Suprapubic skin (tissue), 4 donors: Measurements from ENCODE around the gene PRPF38B.

Experiments
- EP300 ChIP-seq: sonication (generic); formaldehyde crosslinking; IDR thresholded peaks from one replicate; pipeline ENCODE4 v1.6.1; 2017; ENCODE audit warnings: antibody characterized with exemption
- POLR2A ChIP-seq, 2 donors: fragments of 450-650 bp; IDR thresholded peaks; one replicate each; pipeline ENCODE4 v1.6.1; 2017; ENCODE audit warnings: antibody characterized with exemption in 2 of 2, mild to moderate bottlenecking in 2 of 2, moderate library complexity in 2 of 2
- POLR2AphosphoS5 ChIP-seq, 3 donors: sonication (generic); formaldehyde crosslinking; IDR thresholded peaks; one replicate each; pipeline ENCODE4 v1.6.1; 2017; ENCODE audit warnings: antibody characterized with exemption in 3 of 3
- TF ChIP-seq, protein P1 (sequence below), 2 donors: fragments of 200-600 bp in 1 of 2; fragments of 450-650 bp in 1 of 2; sonication (generic) in 1 of 2; IDR thresholded peaks; one replicate each; pipeline ENCODE4 v1.5.1; 2016 to 2019; ENCODE audit warnings: antibody characterized with exemption in 2 of 2, mild to moderate bottlenecking in 1 of 2, moderate library complexity in 1 of 2

DNA sequence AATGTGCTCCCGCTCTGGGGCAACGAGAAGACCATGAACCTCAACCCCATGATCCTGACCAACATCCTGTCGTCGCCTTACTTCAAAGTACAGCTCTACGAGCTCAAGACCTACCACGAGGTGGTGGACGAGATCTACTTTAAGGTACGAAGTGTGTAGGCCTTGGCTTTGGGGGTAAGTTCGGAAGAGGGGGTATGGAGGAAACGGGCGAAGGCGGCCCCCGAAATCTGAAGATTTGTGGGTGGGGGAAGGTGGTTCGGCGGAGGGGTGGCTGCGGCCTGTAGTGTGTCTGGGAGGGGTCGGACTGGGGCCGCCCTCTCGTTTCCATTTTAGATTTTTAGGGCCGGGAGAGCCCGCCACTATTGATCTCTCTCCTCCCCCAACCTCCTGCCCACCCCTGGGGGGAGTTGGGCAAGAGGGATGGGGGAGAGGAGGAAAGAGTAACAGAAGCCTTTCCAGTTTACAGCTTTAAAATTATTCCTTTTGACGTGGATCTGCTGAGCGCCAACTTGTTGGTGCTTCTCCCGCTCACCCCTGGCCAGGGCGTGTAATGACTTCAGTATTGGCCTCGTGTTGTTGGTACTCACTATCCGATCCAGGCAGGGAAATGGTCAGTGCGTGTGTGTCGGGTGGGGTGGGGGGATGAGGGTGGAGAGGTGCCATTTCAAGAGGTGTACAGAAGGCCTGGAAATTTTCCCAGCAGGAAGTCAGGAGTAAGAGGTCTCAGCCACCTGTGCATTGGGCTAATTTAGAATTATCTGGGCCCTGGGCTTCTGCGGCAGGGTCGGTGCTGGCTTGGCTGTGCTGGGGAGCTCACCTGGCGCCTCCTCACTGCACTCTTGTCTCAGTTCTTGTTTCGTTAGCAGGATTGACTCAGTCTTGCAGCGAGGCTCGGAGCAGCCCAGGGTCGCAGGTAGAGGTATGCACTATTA, 880 bp downstream of the PRPF38B start:
- TF ChIP-seq, protein P1, sequence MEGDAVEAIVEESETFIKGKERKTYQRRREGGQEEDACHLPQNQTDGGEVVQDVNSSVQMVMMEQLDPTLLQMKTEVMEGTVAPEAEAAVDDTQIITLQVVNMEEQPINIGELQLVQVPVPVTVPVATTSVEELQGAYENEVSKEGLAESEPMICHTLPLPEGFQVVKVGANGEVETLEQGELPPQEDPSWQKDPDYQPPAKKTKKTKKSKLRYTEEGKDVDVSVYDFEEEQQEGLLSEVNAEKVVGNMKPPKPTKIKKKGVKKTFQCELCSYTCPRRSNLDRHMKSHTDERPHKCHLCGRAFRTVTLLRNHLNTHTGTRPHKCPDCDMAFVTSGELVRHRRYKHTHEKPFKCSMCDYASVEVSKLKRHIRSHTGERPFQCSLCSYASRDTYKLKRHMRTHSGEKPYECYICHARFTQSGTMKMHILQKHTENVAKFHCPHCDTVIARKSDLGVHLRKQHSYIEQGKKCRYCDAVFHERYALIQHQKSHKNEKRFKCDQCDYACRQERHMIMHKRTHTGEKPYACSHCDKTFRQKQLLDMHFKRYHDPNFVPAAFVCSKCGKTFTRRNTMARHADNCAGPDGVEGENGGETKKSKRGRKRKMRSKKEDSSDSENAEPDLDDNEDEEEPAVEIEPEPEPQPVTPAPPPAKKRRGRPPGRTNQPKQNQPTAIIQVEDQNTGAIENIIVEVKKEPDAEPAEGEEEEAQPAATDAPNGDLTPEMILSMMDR (IDR thresholded peaks at IDR 0.05), result no peak
- TF ChIP-seq POLR2A (IDR thresholded peaks at IDR 0.05), result no peak
- no peak for TF ChIP-seq POLR2AphosphoS5 (IDR thresholded peaks at IDR 0.05)
- no peak for TF ChIP-seq EP300
